Non-pigmented ciliary epithelial cell (primary cell): ENCODE data around the gene NCBP3.
A peak's percentile ranks its signal among the peaks of the same experiment; 100 is the strongest.

Source experiments
- DNase-seq: peaks from one replicate; pipeline ENCODE4 v3.0.0-alpha.2; 2010; ENCODE audit warnings: low read depth

The NCBP3 gene, protein sequence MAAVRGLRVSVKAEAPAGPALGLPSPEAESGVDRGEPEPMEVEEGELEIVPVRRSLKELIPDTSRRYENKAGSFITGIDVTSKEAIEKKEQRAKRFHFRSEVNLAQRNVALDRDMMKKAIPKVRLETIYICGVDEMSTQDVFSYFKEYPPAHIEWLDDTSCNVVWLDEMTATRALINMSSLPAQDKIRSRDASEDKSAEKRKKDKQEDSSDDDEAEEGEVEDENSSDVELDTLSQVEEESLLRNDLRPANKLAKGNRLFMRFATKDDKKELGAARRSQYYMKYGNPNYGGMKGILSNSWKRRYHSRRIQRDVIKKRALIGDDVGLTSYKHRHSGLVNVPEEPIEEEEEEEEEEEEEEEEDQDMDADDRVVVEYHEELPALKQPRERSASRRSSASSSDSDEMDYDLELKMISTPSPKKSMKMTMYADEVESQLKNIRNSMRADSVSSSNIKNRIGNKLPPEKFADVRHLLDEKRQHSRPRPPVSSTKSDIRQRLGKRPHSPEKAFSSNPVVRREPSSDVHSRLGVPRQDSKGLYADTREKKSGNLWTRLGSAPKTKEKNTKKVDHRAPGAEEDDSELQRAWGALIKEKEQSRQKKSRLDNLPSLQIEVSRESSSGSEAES

DNA sequence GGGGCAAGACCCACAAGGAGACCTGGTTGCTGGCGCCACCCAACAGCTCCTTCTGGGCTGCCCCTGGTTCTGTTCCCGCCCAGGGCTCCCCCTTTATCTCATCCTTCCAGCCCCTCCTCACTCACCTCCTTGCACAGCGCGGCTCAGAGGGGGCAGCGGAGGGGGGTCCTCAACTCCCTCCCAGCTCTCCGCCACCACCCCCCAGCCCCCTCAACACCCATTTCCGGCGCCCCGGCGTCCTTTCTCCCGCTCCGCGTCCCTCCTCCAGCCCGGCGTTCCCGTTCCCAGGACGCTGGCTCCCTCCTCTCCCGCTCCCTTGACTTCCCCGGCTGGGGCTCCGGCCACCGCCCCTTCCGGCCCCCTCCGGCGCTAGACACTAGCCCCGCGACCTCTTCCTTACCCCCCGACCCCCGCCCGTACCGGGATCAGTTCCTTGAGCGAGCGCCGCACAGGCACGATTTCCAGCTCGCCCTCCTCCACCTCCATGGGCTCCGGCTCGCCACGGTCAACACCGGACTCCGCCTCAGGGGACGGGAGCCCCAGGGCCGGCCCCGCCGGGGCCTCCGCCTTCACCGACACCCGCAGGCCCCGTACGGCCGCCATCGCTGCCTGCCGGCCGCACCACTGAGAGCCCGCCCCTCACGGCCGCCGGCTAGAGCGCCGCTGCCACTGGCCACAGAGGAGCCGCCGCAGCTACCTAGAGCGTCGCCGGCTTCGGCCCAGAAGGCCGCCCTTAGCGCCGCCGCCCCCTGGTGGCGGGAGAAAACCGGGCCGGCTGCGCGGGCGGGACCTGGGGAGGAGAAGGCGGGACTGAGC, at the start of gene NCBP3:
NCBP3 (minus strand) TSS at position 626 of the 816 bp plus-strand sequence; CDS start at position 603, 23 bp downstream.
- no peak for DNase-seq

DNA sequence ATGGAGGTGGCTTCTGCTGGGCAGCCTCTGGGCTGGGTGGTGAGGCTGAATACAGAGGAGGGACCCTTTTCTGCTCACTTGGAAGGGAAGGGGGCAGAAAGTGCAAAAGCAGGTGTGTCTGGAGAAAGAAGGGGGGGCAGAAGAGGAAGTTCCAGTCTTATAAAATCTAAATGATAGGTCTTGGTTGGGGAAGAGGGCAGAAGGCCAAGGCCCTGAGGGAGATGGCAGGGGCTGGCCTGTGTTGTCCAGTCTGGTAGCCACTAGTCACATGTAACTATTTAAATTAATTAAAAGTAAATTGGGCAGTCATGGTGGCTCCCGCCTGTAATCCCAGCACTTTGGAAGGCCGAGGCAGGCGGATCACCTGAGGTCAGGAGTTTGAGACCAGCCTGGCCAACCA, 49.3 kb upstream of the NCBP3 start:
- no peak for DNase-seq

DNA sequence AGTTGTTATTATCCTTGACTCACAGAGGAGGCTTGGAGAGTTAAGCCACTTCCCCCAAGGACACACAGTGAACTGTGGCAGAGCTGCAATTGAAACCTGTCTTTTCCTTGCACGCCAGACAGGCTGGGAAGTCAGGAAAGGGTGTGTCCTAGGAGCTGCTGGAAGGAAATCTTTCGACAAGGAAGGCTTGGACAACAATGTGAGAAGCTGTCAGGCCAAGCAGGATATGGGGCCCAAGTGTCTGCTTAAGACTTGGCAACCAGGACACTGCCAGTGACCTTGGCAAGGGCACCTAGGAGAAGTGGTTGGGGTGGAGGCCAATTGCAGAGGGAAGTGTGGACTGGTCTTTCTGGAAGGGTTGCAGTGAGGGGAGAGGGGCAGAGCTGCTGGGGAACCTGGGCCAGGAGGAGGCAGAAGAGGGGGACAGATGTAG, 48.9 kb upstream of the NCBP3 start:
- no peak for DNase-seq

DNA sequence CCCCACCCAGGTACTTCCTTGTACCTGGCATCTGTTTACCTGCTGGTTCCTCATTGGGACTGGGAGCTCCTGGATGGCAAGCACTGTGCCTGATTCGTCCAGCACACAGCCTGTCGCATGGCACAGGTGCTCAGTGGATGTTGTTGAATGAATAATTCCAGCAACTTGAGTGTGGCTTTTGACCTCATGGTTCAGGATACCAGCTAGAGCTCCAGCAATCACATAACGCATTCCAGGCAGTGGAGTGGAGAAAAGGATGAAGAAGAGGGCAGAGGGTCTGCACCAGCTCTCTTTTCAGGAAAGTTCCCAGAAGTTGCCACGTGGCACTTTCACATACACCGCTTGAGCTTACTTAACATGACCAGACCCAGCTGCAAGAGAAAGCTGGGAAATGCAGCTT, 48.1 kb upstream of the NCBP3 start:
- no peak for DNase-seq

DNA sequence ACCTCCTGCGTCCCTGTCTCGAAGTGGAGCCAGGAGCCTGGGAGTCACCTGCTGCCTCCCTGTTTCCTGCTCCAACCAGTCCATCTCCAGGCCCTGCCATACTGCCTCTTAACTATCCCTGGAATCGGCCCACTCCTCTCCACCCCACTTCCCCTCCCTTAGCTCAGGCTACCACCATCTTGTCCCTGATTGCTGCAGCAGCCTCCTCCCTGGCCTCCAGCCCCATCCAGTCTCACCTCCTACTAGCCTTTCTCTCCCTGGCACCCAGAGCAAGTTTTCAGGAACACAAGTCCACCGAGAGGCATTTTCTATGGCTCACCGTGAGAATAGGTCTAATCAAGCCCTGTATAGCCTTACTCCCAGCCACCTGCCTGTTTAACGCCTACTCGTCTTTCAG, 47.7 kb upstream of the NCBP3 start:
- no peak for DNase-seq

DNA sequence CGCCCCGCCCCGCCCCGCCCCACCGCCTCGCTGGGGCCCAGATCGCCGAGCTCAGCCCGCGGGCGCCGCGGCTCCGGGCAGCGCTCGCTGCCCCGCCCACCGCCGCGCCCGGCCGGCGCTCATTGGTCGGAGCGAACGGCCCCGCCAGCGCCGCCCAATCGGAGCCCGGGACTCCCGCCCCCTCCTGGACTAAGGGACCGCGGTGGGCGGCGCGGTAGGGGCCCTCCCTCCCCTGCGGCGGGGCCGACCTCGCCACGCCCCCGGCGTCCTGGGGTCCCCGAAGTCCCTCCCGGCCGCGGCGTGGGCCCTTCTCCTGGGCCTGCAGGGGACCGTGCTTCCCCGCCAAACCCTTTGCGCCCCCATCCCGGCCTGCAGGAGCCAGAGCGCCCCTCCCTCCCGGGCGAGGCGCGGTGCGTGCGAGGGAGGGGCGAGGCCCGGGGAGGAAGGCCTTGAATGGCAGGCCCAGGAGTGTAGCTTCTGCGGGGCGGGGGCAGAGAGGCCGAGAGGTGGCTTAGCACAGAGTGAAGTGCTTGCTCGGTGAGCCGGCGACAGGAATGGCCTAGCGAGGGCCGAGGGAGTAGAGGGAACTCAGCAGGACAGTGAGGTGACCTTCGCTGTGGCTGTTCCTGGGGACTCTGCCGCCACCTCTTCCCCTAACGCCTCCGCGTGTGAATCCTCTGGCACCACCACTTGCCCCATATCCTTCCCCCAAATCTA, 47.1 kb upstream of the NCBP3 start, which contains the start of gene CAMKK1:
CAMKK1 (minus strand) TSS at position 51 of the 717 bp plus-strand sequence. CDS start 7,366 bp downstream, outside the sequence.
- DNase-seq, result no peak

DNA sequence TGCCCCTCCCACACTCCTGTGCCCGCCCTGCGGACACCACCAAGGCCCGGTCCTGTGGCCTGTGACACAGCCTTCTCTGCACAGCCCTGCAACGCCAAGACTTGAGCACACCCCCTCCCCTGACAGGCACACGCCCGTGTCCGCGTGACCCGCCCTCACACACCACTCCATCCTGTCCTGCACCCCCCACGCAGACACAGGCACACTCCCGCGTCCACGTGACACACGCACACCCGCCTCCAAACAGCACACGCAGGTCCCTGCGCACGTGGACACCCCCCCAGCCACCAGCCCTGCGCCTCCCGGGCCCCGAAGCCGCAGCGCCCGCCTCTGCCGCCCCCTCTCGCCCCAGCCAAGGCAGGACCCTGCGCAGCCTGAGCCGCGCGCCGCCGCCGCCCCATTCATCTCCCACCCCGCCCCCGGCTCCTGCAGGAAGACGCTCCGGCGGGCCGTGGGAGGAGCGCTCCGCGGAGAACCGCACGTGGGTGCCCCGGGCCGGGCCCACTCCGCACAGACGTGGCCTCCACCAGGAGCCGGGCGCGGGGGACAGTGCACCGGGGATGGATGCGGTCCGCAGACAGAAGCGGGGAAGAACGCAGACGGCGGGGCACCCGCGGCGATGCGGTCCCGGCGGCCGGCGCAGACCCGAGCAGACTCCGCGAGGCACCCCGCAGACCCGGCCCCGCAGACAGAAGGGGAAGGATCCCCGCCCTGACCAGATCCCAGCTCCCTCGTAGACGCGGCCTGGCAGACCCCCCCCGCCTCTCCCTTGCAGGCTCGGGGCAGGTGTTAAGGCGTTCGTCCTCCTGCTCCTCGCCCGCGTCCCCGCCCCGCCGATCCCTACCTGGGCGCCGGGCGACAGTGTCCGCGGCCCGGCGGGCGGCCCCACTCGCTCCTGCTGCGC, 46.3 kb upstream of the NCBP3 start:
- no peak for DNase-seq

DNA sequence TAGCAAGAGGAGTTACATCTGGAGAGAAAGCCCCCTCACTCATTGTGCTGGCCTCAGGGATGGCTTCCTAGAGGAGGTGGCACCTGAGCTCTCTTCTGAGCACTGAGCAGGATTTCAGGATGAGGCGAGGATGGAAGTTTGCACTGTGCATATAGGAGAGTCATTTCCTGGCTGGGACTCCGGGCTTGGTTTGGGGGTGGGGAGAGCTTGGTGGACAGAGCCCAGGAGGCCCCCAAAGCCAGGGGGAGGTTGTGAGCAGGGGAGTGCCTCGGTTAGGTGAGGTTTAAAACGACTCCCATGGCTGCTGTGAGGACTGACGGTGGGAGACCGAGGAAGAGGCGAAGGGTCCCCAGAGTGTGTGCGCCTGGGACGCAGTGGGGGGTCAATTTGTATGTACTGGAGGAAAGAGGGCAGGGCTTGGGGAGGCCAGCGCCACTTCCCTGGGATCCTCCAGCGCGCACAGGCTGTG, 45.6 kb upstream of the NCBP3 start:
- DNase-seq, result no peak

DNA sequence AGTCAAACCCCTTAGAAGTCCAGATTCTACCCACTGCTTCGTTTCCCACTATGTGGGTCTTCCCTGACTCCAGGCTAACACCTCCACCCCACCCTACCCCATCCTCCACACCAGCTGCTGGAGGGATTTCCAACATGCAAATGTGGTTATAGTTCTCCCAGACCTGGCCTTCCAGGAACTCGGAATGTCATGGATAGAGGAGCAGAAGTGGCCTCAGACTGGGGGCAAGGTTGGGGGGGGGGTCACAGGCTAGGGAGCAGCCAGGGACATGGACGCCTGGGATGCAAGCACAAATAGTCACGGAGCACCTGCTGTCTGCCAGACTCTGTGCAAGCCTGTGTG, 44.8 kb upstream of the NCBP3 start:
- no peak for DNase-seq

DNA sequence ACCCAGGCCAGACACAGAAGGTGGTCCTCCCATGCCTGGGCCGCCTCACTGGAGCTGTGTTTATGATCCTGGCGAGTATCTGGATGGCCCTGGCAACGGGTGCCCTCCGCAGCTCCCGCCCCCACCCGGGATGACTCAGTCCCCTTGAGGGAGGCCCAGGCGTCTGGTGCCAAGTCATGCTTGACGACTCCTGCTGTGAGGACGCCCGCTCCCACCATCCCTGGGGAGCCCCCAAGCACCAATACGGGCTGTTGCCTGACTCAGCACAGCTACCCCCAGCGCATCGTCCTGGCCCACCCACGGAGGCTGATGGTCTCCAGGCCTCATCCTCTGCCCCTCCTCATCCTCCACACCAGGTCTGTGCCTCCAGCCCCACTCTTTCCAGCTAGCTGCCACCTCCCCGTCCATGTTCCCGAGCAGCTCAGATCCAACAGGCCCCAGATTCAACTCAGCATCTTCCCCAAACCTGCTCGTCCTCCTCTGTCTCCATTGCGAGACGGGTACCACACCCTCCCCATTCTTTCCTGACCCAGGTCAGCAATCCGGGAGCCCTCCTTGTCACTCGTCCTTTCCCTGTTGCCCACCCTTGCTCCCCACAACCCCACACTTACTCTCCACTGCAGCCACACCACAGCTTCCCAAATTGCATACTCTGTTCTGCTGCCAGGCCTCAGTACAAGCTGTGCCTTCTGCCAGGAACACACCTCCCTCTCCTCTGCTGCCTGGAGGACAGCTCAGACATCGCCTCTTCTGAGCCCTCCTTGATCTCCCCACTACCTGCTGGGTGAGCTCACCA, 44.2 kb upstream of the NCBP3 start:
- no peak for DNase-seq

DNA sequence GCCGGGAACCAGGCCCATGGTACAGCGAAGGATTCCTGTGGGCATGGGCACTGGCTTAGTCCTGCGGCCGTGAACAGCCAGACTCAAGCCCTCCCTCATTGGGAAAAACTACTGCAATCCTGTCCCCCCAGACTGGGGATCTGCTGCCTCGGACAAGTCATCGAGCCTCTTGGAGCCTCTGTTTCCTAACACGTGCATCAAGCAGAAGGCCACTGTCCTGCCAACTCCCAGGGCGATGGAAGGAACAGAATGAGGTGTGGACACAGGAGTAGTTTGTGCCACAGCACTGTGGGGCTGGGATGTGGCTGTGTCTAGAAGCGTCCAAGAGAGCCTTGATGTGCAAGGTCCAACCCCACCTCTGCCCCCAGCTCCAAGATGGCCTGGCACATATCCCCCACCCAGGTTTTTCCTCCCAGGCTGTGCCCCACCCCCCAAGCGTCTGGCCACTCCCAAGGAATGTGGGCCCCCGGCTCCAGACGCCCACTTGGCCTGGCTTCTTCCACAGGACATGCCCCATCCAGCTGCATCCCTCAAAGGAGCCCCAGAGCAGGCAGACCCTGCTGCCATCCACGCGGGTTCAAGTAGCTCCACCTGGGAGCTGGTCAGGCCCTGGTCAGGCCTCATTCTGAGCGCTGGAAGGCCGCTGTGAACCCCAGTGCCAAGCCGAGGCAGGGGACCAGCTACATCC, 43.4 kb upstream of the NCBP3 start:
- no peak for DNase-seq

DNA sequence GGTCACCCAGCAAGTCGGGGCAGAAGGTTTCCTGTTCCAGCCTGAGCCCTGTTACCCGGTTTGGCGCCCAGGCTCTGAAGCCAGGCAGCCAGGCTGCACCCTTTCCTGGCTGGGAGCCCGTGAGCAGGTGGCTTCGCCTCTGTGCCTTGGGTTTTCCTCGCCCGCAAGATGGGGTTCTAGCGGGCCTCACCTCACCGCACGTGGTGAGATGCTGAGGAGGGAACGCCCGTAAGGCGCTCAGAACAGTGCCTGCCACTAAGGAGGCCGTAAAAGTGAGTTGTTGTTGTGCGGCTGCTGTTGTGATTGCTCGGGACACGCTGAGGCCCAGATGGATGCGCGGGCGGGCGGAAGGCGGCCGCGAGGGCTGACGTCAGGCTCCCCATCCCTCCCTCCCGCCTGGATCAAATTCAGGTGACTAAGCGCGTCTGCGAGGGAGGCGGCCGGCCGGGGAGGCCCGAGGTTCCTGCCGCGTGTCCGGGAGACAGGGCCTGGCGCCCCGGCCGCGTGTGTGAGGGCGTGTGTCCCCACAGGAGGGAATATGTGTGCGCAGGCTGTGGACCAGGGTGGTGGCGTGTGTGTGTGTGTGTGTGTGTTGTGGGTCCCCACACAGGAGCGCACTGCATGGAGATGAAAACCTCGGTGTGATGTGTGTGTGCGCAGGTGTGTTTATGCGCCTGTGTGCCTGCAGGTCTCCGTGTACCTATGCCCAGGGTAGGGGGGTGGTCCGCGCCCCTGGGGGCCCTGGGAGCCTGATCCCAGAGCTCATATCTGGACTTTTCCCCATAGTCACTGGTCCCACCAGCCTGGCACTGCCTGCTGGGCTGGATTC, 42.5 kb upstream of the NCBP3 start:
- peak; percentile 63 for DNase-seq

DNA sequence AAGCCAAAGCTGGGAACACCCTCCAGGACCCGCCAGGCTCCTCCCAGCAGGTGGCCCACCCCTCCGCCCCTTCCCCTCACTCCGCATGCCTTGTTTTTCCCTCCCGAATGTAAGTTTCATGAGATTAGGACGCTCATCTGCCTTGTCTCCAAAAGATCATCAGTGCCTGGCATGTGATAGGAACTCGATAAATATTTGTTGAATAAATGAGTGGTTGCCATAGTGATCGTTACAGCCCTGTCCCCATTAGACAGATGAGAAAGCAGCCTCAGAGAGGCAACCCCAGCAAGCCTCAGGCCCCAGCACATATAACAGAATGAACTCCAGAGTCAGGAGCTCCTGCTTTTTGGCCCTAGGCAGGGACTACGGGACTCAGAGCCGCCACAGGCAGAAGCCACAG, 41.8 kb upstream of the NCBP3 start:
- no peak for DNase-seq

DNA sequence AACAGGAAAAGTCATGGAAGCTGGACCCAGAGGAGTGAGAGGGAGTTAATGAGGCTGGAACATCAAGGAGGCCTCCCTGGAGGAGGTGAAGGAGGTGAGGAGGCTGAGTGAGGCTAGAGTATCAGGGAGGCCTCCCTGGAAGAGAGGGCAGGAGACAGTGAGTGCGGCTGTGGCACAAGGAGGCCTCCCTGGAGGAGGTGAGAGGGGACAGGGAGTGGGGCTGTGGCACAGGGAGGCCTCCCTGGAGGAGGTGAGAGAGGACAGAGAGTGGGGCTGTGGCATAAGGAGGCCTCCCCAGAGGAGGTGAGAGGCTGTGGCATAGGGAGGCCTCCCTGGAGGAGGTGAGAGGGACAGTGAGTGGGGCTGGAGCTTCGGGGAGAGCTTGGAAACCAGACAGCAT, 41.3 kb upstream of the NCBP3 start:
- DNase-seq, result no peak

DNA sequence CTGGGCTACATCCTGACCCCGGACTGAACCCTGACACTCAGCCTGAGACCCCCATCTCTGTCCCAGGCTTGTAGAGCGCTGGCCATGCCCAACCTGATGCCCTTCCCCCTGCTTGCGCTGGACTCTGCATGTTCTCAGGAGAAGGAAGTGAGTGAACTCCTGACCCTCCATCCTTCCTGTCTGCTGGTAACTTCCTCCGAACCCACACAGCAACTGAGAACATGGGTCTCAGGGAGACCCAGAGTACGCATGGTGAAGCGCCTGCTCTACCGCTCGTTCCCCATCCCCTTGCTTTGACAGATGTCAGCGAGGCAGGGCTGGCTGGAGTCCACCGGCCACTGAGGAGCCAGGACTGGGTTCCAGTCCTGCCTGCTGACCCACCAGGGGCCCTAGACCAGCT, 40.7 kb upstream of the NCBP3 start:
- DNase-seq, result no peak

DNA sequence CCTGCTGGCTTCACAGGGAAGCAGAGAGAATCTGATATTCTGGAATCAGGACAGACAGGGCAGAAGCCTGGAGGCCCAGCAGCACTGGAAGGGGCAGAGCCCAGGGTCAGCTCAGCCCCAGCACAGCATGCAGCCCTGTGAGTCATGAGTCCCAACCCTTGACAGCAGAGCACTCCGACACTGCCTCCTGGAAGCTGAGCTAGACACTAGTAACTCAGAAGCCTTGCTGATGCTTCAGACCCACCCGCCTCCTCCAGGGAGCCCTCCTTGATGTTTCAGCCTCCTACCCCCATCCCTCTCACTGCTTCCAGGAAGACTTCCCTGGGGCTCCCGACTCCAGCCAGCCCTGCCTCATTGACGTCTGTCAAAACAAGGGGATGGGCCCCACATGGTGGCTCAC, 39.9 kb upstream of the NCBP3 start:
- DNase-seq, result no peak

DNA sequence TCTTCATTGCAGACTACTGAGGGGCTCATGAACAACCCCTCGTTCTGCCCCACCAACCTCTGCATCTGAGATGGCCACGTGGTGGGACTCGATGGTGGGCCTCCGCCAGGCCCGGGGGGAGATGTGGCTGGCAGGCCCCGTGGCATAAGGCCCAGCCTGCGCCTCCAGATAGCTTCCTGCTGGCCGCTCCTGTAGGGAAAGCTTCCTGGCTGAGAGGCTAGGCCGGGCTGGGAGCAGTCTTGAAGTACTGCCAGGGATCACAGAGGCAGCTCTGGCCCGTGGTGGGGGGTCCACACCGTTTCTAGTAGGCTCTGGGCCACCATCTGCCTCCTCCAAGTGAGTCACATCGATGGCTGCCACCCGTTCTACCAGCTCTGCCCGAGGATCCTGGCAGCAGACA, 39.2 kb upstream of the NCBP3 start:
- DNase-seq, result no peak

DNA sequence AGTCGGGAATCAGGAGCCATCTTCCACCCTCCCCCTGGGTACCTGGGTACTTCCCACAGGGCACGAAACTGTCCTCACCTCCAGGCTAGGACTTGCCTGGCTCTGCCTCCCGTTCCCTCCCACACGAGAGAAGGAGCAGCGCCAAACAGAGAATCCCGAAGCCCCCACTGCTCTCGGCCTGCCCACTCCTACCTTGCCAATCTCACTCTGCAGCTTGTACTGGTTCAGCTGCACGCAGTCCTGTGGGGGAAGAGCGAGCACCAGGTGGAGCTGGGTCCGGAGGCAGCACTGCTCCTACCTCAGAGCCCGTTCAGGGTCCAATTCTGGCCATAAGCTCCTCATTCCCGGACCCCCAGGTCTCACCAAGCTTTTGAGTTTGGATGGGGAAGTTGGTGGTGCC, 38.1 kb upstream of the NCBP3 start:
- DNase-seq, result no peak

DNA sequence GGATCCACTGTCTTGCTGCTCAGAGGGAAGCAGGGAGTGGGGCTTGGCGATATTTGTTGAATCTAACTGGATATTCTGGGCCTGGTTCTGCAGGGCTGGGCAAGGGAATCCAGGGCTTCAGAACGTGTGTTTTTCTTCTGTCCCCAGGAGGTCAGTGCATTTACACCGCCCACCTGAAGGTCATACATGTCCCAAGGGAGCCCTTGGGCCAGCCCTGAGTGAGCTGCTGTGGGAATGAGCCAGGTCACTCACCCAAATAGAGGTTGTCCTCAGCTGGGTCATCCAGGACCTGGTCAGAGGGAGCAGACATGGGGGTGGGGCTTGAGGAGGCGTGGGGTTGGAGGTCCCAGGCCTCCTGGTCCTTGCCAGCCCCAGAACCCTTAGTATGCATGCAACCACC, 36.2 kb upstream of the NCBP3 start:
- DNase-seq, result no peak
